ENCODE results near the gene SCIMP. TPM values are rescaled to one million over a fixed set of nuclear protein-coding genes. Genes with fewer than 3 reads are reported as not detected.

SCIMP gene
- total and polyA plus RNA-seq, 9 of the 15 experiments (the other 6 are each of a cell fraction or from before 2014, with no cell fraction given): 0.01 to 0.11 (median 0.04) TPM; not detected in 6

DNA sequence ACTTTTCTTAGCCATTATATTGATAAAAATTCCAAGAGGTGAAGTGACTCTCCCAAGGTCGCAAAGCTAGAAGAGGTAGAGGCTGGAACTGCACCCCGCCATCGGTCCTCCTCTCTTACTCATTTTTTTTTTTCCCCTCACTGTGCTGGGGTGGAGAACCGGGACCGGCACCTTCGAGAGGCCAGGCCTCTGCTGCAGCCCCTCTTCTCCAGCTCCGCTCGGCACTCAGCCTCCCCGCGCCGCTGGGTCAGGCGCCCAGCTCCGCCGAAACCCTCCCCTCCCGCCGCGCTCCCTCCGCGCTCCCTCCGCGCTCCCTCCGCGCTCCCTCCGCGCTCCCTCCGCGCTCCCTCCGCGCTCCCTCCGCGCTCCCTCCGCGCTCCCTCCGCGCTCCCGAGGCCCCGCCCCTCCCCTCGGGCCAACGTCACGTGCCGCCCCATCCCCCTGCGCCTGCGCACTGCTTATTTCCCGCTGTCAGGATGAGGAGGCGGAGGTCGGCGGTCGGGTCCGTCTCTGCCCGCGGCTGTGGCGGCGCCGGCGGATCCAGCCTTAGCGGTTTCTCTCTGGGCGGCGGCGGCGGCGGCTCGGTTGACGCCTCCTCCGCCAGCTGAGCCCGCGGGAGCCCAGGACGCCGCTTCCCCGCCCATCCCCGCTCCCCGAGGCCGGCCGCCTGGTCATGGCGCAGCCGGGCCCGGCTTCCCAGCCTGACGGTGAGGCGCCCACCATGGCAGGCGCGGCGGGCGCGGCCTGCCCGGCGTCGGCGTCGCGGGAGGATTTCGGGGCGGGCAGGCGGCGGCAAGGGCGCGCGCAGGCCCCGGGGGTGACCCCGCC, 47.4 kb upstream of the SCIMP start, which contains the start of gene RABEP1 (continued):
- TF ChIP-seq, protein P1, sequence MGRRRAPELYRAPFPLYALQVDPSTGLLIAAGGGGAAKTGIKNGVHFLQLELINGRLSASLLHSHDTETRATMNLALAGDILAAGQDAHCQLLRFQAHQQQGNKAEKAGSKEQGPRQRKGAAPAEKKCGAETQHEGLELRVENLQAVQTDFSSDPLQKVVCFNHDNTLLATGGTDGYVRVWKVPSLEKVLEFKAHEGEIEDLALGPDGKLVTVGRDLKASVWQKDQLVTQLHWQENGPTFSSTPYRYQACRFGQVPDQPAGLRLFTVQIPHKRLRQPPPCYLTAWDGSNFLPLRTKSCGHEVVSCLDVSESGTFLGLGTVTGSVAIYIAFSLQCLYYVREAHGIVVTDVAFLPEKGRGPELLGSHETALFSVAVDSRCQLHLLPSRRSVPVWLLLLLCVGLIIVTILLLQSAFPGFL (CRISPR knock-in tag; IDR thresholded peaks at IDR 0.05): no peak
- no peak for TF ChIP-seq ZNF436 (CRISPR knock-in tag; IDR thresholded peaks at IDR 0.05)
- no peak for TF ChIP-seq ZNF232 (CRISPR knock-in tag; IDR thresholded peaks at IDR 0.05)
- TF ChIP-seq MAZ (CRISPR knock-in tag; conservative IDR thresholded peaks at IDR 0.05 in 1 of 2, IDR thresholded peaks at IDR 0.05 in 1 of 2): peak; percentile 83 to 94
- peak; percentile 39 for TF ChIP-seq HNRNPLL (IDR thresholded peaks at IDR 0.05; ENCODE audit: low read depth, low read length, poor library complexity, severe bottlenecking)
- TF ChIP-seq, protein P2, sequence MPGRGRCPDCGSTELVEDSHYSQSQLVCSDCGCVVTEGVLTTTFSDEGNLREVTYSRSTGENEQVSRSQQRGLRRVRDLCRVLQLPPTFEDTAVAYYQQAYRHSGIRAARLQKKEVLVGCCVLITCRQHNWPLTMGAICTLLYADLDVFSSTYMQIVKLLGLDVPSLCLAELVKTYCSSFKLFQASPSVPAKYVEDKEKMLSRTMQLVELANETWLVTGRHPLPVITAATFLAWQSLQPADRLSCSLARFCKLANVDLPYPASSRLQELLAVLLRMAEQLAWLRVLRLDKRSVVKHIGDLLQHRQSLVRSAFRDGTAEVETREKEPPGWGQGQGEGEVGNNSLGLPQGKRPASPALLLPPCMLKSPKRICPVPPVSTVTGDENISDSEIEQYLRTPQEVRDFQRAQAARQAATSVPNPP (IDR thresholded peaks at IDR 0.05; ENCODE audit: borderline replicate concordance, insufficient read depth, insufficient read length): no peak
- no peak for TF ChIP-seq SPI1 (IDR thresholded peaks at IDR 0.05; ENCODE audit: borderline replicate concordance, low read depth, low read length)
- TF ChIP-seq, protein P3, sequence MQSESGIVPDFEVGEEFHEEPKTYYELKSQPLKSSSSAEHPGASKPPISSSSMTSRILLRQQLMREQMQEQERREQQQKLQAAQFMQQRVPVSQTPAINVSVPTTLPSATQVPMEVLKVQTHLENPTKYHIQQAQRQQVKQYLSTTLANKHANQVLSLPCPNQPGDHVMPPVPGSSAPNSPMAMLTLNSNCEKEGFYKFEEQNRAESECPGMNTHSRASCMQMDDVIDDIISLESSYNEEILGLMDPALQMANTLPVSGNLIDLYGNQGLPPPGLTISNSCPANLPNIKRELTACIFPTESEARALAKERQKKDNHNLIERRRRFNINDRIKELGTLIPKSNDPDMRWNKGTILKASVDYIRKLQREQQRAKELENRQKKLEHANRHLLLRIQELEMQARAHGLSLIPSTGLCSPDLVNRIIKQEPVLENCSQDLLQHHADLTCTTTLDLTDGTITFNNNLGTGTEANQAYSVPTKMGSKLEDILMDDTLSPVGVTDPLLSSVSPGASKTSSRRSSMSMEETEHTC (IDR thresholded peaks at IDR 0.05): peak; percentile 49; the same call in 1 of the 2 replicates
- TF ChIP-seq EP400 (IDR thresholded peaks at IDR 0.05): no peak
- TF ChIP-seq CREM (IDR thresholded peaks at IDR 0.05; ENCODE audit: low read depth): peak; percentile 68; the same call in 1 of the 2 replicates
- no peak for TF ChIP-seq FOS (IDR thresholded peaks at IDR 0.05; ENCODE audit: extremely low read depth, insufficient read length)
- no peak for TF ChIP-seq STAT5B (CRISPR knock-in tag; IDR thresholded peaks at IDR 0.05)
- no peak for TF ChIP-seq MYBL2 (IDR thresholded peaks at IDR 0.05; ENCODE audit: low read depth)
- no peak for TF ChIP-seq MYBL2 (CRISPR knock-in tag; IDR thresholded peaks at IDR 0.05; ENCODE audit: borderline replicate concordance)
- TF ChIP-seq TFAM (CRISPR knock-in tag; conservative IDR thresholded peaks at IDR 0.05): no peak
- TF ChIP-seq GATA2 (CRISPR knock-in tag; IDR thresholded peaks at IDR 0.05): no peak
- no peak for TF ChIP-seq SP2 (IDR thresholded peaks at IDR 0.05; ENCODE audit: extremely low read depth, low read depth, low read length, poor library complexity, severe bottlenecking)
- 0 out of 2 replicates have a peak, but pooled peaks have one; percentile 28 for TF ChIP-seq ZBED1 (IDR thresholded peaks at IDR 0.05)
- TF ChIP-seq, protein P4, sequence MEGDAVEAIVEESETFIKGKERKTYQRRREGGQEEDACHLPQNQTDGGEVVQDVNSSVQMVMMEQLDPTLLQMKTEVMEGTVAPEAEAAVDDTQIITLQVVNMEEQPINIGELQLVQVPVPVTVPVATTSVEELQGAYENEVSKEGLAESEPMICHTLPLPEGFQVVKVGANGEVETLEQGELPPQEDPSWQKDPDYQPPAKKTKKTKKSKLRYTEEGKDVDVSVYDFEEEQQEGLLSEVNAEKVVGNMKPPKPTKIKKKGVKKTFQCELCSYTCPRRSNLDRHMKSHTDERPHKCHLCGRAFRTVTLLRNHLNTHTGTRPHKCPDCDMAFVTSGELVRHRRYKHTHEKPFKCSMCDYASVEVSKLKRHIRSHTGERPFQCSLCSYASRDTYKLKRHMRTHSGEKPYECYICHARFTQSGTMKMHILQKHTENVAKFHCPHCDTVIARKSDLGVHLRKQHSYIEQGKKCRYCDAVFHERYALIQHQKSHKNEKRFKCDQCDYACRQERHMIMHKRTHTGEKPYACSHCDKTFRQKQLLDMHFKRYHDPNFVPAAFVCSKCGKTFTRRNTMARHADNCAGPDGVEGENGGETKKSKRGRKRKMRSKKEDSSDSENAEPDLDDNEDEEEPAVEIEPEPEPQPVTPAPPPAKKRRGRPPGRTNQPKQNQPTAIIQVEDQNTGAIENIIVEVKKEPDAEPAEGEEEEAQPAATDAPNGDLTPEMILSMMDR (IDR thresholded peaks at IDR 0.05 in 2 of 3, conservative IDR thresholded peaks at IDR 0.05 in 1 of 3; ENCODE audit: insufficient read depth in 2 of 3, low read depth in 1 of 3, low read length in 3 of 3): 0 out of 6 replicates have a peak, but pooled peaks of 1 of the 3 experiments have one; percentile 17
- TF ChIP-seq SP1 (CRISPR knock-in tag; IDR thresholded peaks at IDR 0.05): peak; percentile 49; the same call in 1 of the 2 replicates
- no peak for TF ChIP-seq HNRNPH1 (optimal IDR thresholded peaks at IDR 0.05; ENCODE audit: low read depth, low read length)
- TF ChIP-seq HLTF (IDR thresholded peaks at IDR 0.05): no peak
- TF ChIP-seq NRF1 (conservative IDR thresholded peaks at IDR 0.05 in 1 of 2, IDR thresholded peaks at IDR 0.05 in 1 of 2): peak; percentile 91 to 92
